IMR-90 (cell line): ENCODE measurements around the gene RC3H1. TPM values are rescaled to one million over a fixed set of nuclear protein-coding genes. Genes with fewer than 3 reads are reported as not detected.

Experiments
- ATAC-seq: fragments of 200-7000 bp; cut with Tn5 transposase; 2 replicates; pipeline ENCODE4 v1.9.1; 2020; ENCODE audit warnings: low read depth, mild to moderate bottlenecking, moderate library complexity
- BruUV-seq: library from RNA; stranded (reverse); fragments of 400-500 nt; replicated peaks from 2 replicates; lab custom pipeline; 2021; lab: Mats Ljungman, UMichigan
- CTCF ChIA-PET: fragments of 300-600 bp; formaldehyde crosslinking; extraction: SDS; loops from one replicate; lab custom pipeline; 2021; ENCODE audit warnings: antibody characterized with exemption; lab: Yijun Ruan, JAX
- POLR2A ChIA-PET: fragments of 300-600 bp; sonication (Branson Sonifier 250); formaldehyde crosslinking; loops from one replicate; lab custom pipeline; 2022; ENCODE audit warnings: antibody characterized with exemption; ENCODE audit not compliant: unreplicated experiment; lab: Charles Lee
- DNase-seq: peaks from one replicate; pipeline ENCODE4 v3.0.0; 2013
- H2AFZ ChIP-seq: replicated peaks from 2 replicates; pipeline ENCODE3; 2013; ENCODE audit warnings: low read length, mild to moderate bottlenecking; ENCODE audit not compliant: poor library complexity
- H2AK5ac ChIP-seq: 2 replicates; pipeline ENCODE4 v1.6.1; 2013; ENCODE audit warnings: low read depth, low read length, inconsistent platforms
- H2AK9ac ChIP-seq: replicated peaks from 2 replicates; pipeline ENCODE3; 2013; ENCODE audit warnings: mild to moderate bottlenecking, low read depth, low read length, moderate library complexity; ENCODE audit not compliant: poor library complexity
- H2BK120ac ChIP-seq: 2 replicates; pipeline ENCODE4 v1.6.1; 2013; ENCODE audit warnings: low read depth, low read length, inconsistent platforms
- H2BK15ac ChIP-seq: 3 replicates; pipeline ENCODE4 v1.6.1; 2013; ENCODE audit warnings: low read depth, low read length, inconsistent platforms
- H2BK20ac ChIP-seq: 2 replicates; pipeline ENCODE4 v1.6.1; 2013; ENCODE audit warnings: low read depth, mild to moderate bottlenecking, inconsistent platforms, low read length, moderate library complexity
- H2BK5ac ChIP-seq: 2 replicates; pipeline ENCODE4 v1.6.1; 2013; ENCODE audit warnings: mild to moderate bottlenecking, low read depth, low read length, inconsistent platforms; ENCODE audit not compliant: poor library complexity, severe bottlenecking
- H3K14ac ChIP-seq: replicated peaks from 2 replicates; pipeline ENCODE4 v1.6.1; 2013; ENCODE audit warnings: low read depth, low read length, inconsistent platforms
- H3K18ac ChIP-seq: 2 replicates; pipeline ENCODE4 v1.6.1; 2013; ENCODE audit warnings: low read depth, low read length, control low read depth
- H3K23ac ChIP-seq: 2 replicates; pipeline ENCODE4 v1.6.1; 2013; ENCODE audit warnings: low read depth, low read length, inconsistent platforms
- H3K27ac ChIP-seq: 2 replicates; pipeline ENCODE4 v1.5.1; 2013; ENCODE audit warnings: mild to moderate bottlenecking, control low read depth, low read length; ENCODE audit not compliant: insufficient read depth
- H3K27me3 ChIP-seq: 2 replicates; pipeline ENCODE4 v1.6.1; 2013; ENCODE audit warnings: low read length; ENCODE audit not compliant: control insufficient read depth, insufficient read depth
- H3K36me3 ChIP-seq: 2 replicates; pipeline ENCODE4 v1.6.1; 2013; ENCODE audit warnings: low read length, mixed read lengths; ENCODE audit not compliant: control insufficient read depth, insufficient read depth
- H3K4ac ChIP-seq: 2 replicates; pipeline ENCODE4 v1.6.1; 2013; ENCODE audit warnings: low read depth, low read length, inconsistent platforms
- H3K4me1 ChIP-seq: 2 replicates; pipeline ENCODE4 v1.6.1; 2013; ENCODE audit warnings: low read length, mixed read lengths; ENCODE audit not compliant: control insufficient read depth, insufficient read depth
- H3K4me2 ChIP-seq: 2 replicates; pipeline ENCODE4 v1.6.1; 2013; ENCODE audit warnings: low read depth, mild to moderate bottlenecking, control low read depth, low read length, moderate library complexity
- H3K4me3 ChIP-seq: 2 replicates; pipeline ENCODE4 v1.5.1; 2013; ENCODE audit warnings: low read depth, mild to moderate bottlenecking, control low read depth, low read length, moderate library complexity; ENCODE audit not compliant: insufficient read depth
- H3K56ac ChIP-seq: 2 replicates; pipeline ENCODE4 v1.6.1; 2013; ENCODE audit warnings: low read length, inconsistent platforms; ENCODE audit not compliant: insufficient read depth; ENCODE audit errors: extremely low read depth
- H3K79me1 ChIP-seq, 2 experiments: 2 replicates each; pipeline ENCODE4 v1.6.1; 2013; ENCODE audit warnings: low read length in 2 of 2, inconsistent platforms in 1 of 2, low read depth in 1 of 2
- H3K9ac ChIP-seq: 2 replicates; pipeline ENCODE4 v1.6.1; 2013; ENCODE audit warnings: low read depth, low read length, control low read depth
- H3K9me1 ChIP-seq: 2 replicates; pipeline ENCODE4 v1.6.1; 2013; ENCODE audit warnings: low read length, inconsistent platforms; ENCODE audit not compliant: insufficient read depth
- H3K9me3 ChIP-seq: 2 replicates; pipeline ENCODE4 v1.6.1; 2013; ENCODE audit warnings: low read length; ENCODE audit not compliant: control insufficient read depth, insufficient read depth
- H4K20me1 ChIP-seq: 2 replicates; pipeline ENCODE4 v1.6.1; 2013; ENCODE audit warnings: low read length, inconsistent platforms; ENCODE audit not compliant: insufficient read depth
- H4K5ac ChIP-seq: 2 replicates; pipeline ENCODE4 v1.6.1; 2013; ENCODE audit warnings: mild to moderate bottlenecking, low read depth, low read length, control low read depth
- H4K8ac ChIP-seq, 2 experiments: 2 replicates each; pipeline ENCODE4 v1.6.1; 2013; ENCODE audit warnings: low read depth in 2 of 2, low read length in 2 of 2, control low read depth in 1 of 2, inconsistent platforms in 1 of 2
- H4K91ac ChIP-seq: 2 replicates; pipeline ENCODE4 v1.6.1; 2013; ENCODE audit warnings: low read depth, low read length, inconsistent platforms; ENCODE audit not compliant: insufficient read depth
- NFE2L2 ChIP-seq: fragments of 150-350 bp; IDR thresholded peaks from 2 replicates; pipeline ENCODE4 v1.6.1; 2016; ENCODE audit warnings: low read depth, mild to moderate bottlenecking, low read length
- WGBS, 2 experiments: methylation state at CpG; one replicate each; pipeline versions ENCODE4 v1.1.5 to v1.1.7; 2013; ENCODE audit warnings: missing lambda C conversion rate in 2 of 2; ENCODE audit not compliant: insufficient read length in 1 of 2; ENCODE audit errors: extremely low coverage in 2 of 2; 5-methylcytosine and 5-hydroxymethylcytosine counted together
- dilution Hi-C: fragments of 300-500 bp; cut with HindIII; formaldehyde crosslinking; loops from one replicate; pipeline ENCODE4 v1.14.3; 2018; ENCODE audit warnings: low sequenced_read_pairs; ENCODE audit not compliant: unreplicated experiment
- in situ Hi-C: fragments of 300-500 bp; cut with MboI; formaldehyde crosslinking; loops from 3 replicates; pipeline ENCODE4 v1.14.3; 2019; ENCODE audit warnings: low sequenced_read_pairs, inconsistent platforms, mixed read lengths
- intact Hi-C: fragments of 100-400 bp; cut with micrococcal nuclease; formaldehyde crosslinking; loops from 2 replicates; pipeline ENCODE4 v1.10.0; 2022
- polyA plus RNA-seq, 3 experiments: library from polyadenylated mRNA; depleted of rRNA; stranded (reverse); fragments of >200 nt; gene quantifications; 2 replicates each; pipeline ENCODE4 v1.2.3, GENCODE V29; 2012; ENCODE audit warnings: low replicate concordance in 1 of 3
- total RNA-seq: library from RNA; depleted of rRNA; stranded (reverse); fragments of >200 nt; gene quantifications from 2 replicates; pipeline ENCODE4 v1.2.3, GENCODE V29; 2012

RC3H1 gene
- total and polyA plus RNA-seq, 2 of the 4 experiments (the other 2 are of a cell fraction): 5.1 to 39.3 TPM

GRCh38 chr1:174068000-174068399, 45.8 kb upstream of the RC3H1 start:
- H3K79me1 ChIP-seq: no peaks in the 10 kb centered on the region
- H3K23ac ChIP-seq: no peak overlapping the region
- intact Hi-C loops: no loop called here
- H4K5ac ChIP-seq: no peak overlapping the region
- H3K4me2 ChIP-seq: no peak overlapping the region
- WGBS, 2 experiments: no CpG with 5 or more reads among the region's 1 CpG
- no peaks in the 10 kb centered on the region for H3K9me1 ChIP-seq
- no peak overlapping the region for H2BK15ac ChIP-seq
- H3K14ac ChIP-seq: no peak overlapping the region
- H3K9me3 ChIP-seq: no peaks in the 10 kb centered on the region
- H2AFZ ChIP-seq: no peak overlapping the region
- BruUV-seq: no TSS peak
- no peaks in the 10 kb centered on the region for H3K36me3 ChIP-seq
- H4K8ac ChIP-seq: no peak overlapping the region
- no peak for TF ChIP-seq NFE2L2
- H3K27me3 ChIP-seq: no peaks in the 10 kb centered on the region
- POLR2A ChIA-PET: no interaction called here
- no peak overlapping the region for H2AK5ac ChIP-seq
- H3K18ac ChIP-seq: no peak overlapping the region
- H4K20me1 ChIP-seq: no peaks in the 10 kb centered on the region
- DNase-seq (peak; percentile 41), ATAC-seq (no peak)
- H3K4me1 ChIP-seq: no peaks in the 10 kb centered on the region
- H2BK120ac ChIP-seq: no peak overlapping the region
- H4K91ac ChIP-seq: no peak overlapping the region
- H2BK20ac ChIP-seq: no peak overlapping the region
- in situ Hi-C loops: no loop called here
- no peak overlapping the region for H3K4ac ChIP-seq
- CTCF ChIA-PET: interaction anchor here (0.6 to 1.1 kb wide), 2 partner anchors 32 to 654 kb away, joined by 3 read pairs; no protein-coding TSS in a partner anchor
- no peak overlapping the region for H3K4me3 ChIP-seq
- H3K56ac ChIP-seq: no peak overlapping the region
- H3K27ac ChIP-seq: no peak overlapping the region
- H3K9ac ChIP-seq: no peak overlapping the region
- H2BK5ac ChIP-seq: no peak overlapping the region
- no peak overlapping the region for H2AK9ac ChIP-seq
- dilution Hi-C loops: no loop called here
